ENCODE data around the gene ZCCHC7. TPM values are rescaled to one million over a fixed set of nuclear protein-coding genes. Genes with fewer than 3 reads are reported as not detected.

Gene ZCCHC7
- total RNA-seq, 2 donors from 2014 or later: 21.2 to 22.7 TPM

DNA sequence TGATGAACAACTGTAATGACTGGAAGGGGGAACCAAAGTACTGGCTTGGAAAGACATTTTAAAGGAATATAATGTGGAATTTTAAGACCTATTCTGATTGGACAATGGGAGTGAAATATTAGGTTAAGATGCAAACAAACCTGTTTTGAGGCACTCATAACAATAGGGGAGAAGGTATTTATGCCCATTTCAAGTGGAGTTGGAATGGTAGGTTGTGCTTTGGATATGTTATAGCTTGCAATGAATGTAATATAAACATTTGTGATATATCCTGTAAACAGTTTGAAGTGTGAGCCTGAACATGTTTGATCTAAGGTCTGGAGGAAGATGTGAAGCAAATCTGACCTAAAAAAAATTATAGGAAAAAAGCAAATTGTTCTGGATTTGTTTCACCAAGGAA lies 172.5 kb downstream of the ZCCHC7 start:
- no peak overlapping the region for H3K27ac Mint-ChIP-seq

DNA sequence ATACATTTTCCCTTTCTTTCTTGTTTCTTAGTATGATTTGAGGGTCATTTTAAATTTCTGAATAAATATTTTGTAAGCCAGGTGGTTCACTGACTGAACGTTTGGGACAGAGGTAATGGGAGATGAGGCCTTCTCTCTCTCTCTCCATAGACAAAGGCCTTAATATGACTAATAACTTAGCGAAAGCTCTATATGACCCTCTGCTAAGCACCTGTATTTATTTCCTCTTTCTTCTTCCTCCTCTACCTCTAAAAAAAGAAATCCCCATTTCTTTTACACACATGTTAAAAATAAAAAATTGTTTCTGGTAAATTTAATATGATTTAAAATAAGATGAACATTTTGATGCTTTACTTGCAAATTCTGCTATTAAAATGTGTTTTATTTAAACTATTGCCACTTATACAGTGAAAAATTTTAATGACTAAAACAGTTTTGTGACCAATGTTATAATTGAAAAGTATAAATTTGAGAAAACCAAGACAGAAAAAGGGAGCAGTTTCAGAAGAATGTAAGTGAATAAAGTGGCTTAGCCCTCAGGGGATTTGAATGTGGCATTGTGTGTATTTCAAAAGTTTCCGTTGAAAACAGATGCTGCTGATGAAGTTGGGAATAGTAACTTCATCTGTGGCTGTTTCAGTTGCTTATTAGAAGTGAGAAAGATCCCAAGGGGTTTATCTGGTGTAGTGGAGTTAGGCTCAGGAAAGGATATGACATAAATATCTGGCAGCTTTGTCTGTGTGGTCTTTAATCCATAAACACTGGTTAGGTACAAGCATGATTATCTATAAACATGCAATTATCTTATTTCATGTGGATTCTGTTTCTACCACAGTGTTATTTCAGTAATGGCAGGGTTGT lies 173.5 kb downstream of the ZCCHC7 start:
- no peaks in the 10 kb centered on the region for H3K27me3 Mint-ChIP-seq (ENCODE audit: insufficient read depth)
- 45 to 74% methylated on average over 1 to 3 of the region's 3 CpGs for WGBS, 2 experiments (ENCODE audit: insufficient coverage in 1 of 2, insufficient read length in 1 of 2)
- no peaks in the 10 kb centered on the region for H3K36me3 Mint-ChIP-seq (ENCODE audit: low read depth)
- H3K4me3 Mint-ChIP-seq: no peak overlapping the region
- Histone ChIP-seq H3K9ac (ENCODE audit: extremely low read depth, low read length, poor library complexity, severe bottlenecking) (no peak overlapping the region), H3K27ac (ENCODE audit: low read depth, low read length) (no peak overlapping the region), H3K9me3 (ENCODE audit: control insufficient read depth, low read length) (no peaks in the 10 kb centered on the region), H3K36me3 (ENCODE audit: control insufficient read depth, insufficient read depth, low read length) (no peaks in the 10 kb centered on the region), H3K4me3 (ENCODE audit: low read length) (no peak overlapping the region), H3K27me3 (ENCODE audit: control insufficient read depth, insufficient read depth, low read length, poor library complexity, severe bottlenecking) (no peaks in the 10 kb centered on the region), H3K4me1 (ENCODE audit: control insufficient read depth, insufficient read depth, low read length) (no peaks in the 10 kb centered on the region)
- no peak for DNase-seq
- peaks cover 10% of the 10 kb centered on the region for H3K4me1 Mint-ChIP-seq
- peak overlapping the region; percentile 18 for H3K27ac Mint-ChIP-seq
- H3K9me3 Mint-ChIP-seq: no peaks in the 10 kb centered on the region
- TF ChIP-seq, protein P1, sequence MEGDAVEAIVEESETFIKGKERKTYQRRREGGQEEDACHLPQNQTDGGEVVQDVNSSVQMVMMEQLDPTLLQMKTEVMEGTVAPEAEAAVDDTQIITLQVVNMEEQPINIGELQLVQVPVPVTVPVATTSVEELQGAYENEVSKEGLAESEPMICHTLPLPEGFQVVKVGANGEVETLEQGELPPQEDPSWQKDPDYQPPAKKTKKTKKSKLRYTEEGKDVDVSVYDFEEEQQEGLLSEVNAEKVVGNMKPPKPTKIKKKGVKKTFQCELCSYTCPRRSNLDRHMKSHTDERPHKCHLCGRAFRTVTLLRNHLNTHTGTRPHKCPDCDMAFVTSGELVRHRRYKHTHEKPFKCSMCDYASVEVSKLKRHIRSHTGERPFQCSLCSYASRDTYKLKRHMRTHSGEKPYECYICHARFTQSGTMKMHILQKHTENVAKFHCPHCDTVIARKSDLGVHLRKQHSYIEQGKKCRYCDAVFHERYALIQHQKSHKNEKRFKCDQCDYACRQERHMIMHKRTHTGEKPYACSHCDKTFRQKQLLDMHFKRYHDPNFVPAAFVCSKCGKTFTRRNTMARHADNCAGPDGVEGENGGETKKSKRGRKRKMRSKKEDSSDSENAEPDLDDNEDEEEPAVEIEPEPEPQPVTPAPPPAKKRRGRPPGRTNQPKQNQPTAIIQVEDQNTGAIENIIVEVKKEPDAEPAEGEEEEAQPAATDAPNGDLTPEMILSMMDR (conservative IDR thresholded peaks at IDR 0.05): no peak

More for the DNA sequence above, 172.5 kb downstream of the ZCCHC7 start:
- H3K9me3 Mint-ChIP-seq: no peaks in the 10 kb centered on the region
- Histone ChIP-seq H3K27ac (ENCODE audit: low read depth, low read length) (no peak overlapping the region), H3K4me3 (ENCODE audit: low read length) (no peak overlapping the region), H3K9ac (ENCODE audit: extremely low read depth, low read length, poor library complexity, severe bottlenecking) (no peak overlapping the region), H3K27me3 (ENCODE audit: control insufficient read depth, insufficient read depth, low read length, poor library complexity, severe bottlenecking) (no peaks in the 10 kb centered on the region), H3K4me1 (ENCODE audit: control insufficient read depth, insufficient read depth, low read length) (no peaks in the 10 kb centered on the region), H3K36me3 (ENCODE audit: control insufficient read depth, insufficient read depth, low read length) (no peaks in the 10 kb centered on the region), H3K9me3 (ENCODE audit: control insufficient read depth, low read length) (no peaks in the 10 kb centered on the region)
- H3K4me3 Mint-ChIP-seq: no peak overlapping the region
- DNase-seq: no peak
- TF ChIP-seq, protein P1 (conservative IDR thresholded peaks at IDR 0.05): no peak
- H3K27me3 Mint-ChIP-seq (ENCODE audit: insufficient read depth): no peaks in the 10 kb centered on the region
- H3K4me1 Mint-ChIP-seq: peaks cover 10% of the 10 kb centered on the region
- H3K36me3 Mint-ChIP-seq (ENCODE audit: low read depth): no peaks in the 10 kb centered on the region

DNA sequence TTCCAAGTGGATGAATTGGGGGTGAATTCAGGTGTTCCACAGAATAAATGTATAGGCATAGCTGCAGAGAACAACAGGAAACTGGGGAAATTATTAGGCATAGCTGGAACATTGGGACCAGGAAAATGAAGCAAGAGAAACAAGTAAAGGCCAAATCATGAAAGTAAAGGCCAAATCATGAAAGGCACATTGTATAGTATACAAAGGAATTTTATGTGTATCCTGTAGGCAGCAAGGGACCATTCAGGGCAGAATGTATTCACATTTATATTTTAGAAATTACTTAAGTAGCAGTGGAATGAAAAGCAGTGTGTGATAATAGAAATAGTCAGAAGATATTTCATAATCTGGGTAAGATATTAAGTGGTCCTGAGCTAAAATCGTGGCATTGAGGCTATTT lies 174.8 kb downstream of the ZCCHC7 start:
- DNase-seq: no peak
- Mint-ChIP-seq H3K27ac (no peak overlapping the region), H3K9me3 (no peaks in the 10 kb centered on the region), H3K4me1 (peaks cover 10% of the 10 kb centered on the region), H3K4me3 (no peak overlapping the region), H3K36me3 (ENCODE audit: low read depth) (no peaks in the 10 kb centered on the region), H3K27me3 (ENCODE audit: insufficient read depth) (no peaks in the 10 kb centered on the region)
- no peaks in the 10 kb centered on the region for H3K4me1 ChIP-seq (ENCODE audit: control insufficient read depth, insufficient read depth, low read length)
- TF ChIP-seq, protein P1 (conservative IDR thresholded peaks at IDR 0.05): no peak
- no peaks in the 10 kb centered on the region for H3K9me3 ChIP-seq (ENCODE audit: control insufficient read depth, low read length)
- no peaks in the 10 kb centered on the region for H3K27me3 ChIP-seq (ENCODE audit: control insufficient read depth, insufficient read depth, low read length, poor library complexity, severe bottlenecking)
- no peak overlapping the region for H3K4me3 ChIP-seq (ENCODE audit: low read length)
- no peak overlapping the region for H3K27ac ChIP-seq (ENCODE audit: low read depth, low read length)
- no peaks in the 10 kb centered on the region for H3K36me3 ChIP-seq (ENCODE audit: control insufficient read depth, insufficient read depth, low read length)
- no peak overlapping the region for H3K9ac ChIP-seq (ENCODE audit: extremely low read depth, low read length, poor library complexity, severe bottlenecking)
- whole genome bisulfite sequencing, 2 experiments (ENCODE audit: insufficient coverage in 1 of 2, insufficient read length in 1 of 2): 96 to 100% methylated on average over 1 of the region's 1 CpG

All from endodermal cell (in vitro differentiated cells).